SJSA1 (cell line): ENCODE results near the gene SMCO3. TPM values are rescaled to one million over a fixed set of nuclear protein-coding genes. Genes with fewer than 3 reads are reported as not detected.

Experiments used
- DNase-seq, 2 experiments: peaks; one replicate each; pipeline ENCODE4 v3.0.0-alpha.2; 2015 to 2020; ENCODE audit warnings: low spot score in 2 of 2, low read depth in 1 of 2
- H3K27ac ChIP-seq: fragments of 250-450 bp; sonication (Bioruptor Pico); 2 replicates; pipeline ENCODE4 v1.5.1; 2020; ENCODE audit warnings: mild to moderate bottlenecking, moderate library complexity
- H3K27me3 ChIP-seq: fragments of 250-450 bp; sonication (Bioruptor Pico); replicated peaks from 2 replicates; pipeline ENCODE4 v1.5.1; 2020; ENCODE audit warnings: mild to moderate bottlenecking, moderate library complexity
- H3K36me3 ChIP-seq: fragments of 250-450 bp; sonication (Bioruptor Pico); 2 replicates; pipeline ENCODE4 v1.5.1; 2020; ENCODE audit warnings: mild to moderate bottlenecking
- H3K4me1 ChIP-seq: fragments of 250-450 bp; sonication (Bioruptor Pico); replicated peaks from 2 replicates; pipeline ENCODE4 v1.6.1; 2021; ENCODE audit warnings: mild to moderate bottlenecking
- H3K4me3 ChIP-seq: fragments of 250-450 bp; sonication (Bioruptor Pico); 2 replicates; pipeline ENCODE4 v1.5.1; 2020; ENCODE audit warnings: mild to moderate bottlenecking
- H3K9me3 ChIP-seq: fragments of 250-450 bp; sonication (Bioruptor Pico); replicated peaks from 2 replicates; pipeline ENCODE4 v1.5.1; 2020; ENCODE audit warnings: mild to moderate bottlenecking
- total RNA-seq: library from RNA; depleted of rRNA; stranded (reverse); fragments of >200 nt; shearing (Covaris generic); gene quantifications from 2 replicates; pipeline ENCODE4 v1.2.3, GENCODE V29; 2014

Gene SMCO3
- total RNA-seq, 1 experiment from 2014 or later = 0.16 TPM

DNA sequence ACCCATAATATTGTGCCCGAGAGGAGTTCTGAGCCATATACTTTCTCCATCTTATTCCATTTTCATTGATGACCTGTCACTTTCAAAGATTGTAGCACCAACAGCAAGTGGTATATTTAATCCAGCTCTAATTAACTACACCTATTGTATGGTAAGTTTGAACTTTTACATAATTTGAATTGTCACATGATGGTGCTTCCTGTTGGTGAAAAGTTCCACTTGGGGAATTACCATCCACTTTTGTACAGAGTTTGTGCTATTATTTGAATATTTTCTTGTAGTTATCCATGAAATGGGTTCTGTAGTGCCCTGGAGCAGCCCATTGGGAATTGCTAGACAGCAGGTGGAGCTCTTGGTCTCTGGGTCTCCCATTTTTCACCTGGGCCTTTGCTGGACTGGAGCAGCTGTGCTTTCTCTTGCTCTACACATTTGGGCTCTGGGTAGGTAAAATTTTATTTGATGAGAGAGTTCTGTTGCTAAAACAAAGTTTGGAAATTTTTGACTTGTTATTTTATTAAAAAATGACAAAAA, 3.0 kb downstream of the SMCO3 start:
- H3K27me3 ChIP-seq = no peaks in the 10 kb centered on the region
- no peaks in the 10 kb centered on the region for H3K9me3 ChIP-seq
- H3K36me3 ChIP-seq = no peaks in the 10 kb centered on the region
- peak in 1 of 2 experiments; percentile 12 for DNase-seq
- H3K27ac ChIP-seq = no peak overlapping the region
- H3K4me3 ChIP-seq = no peak overlapping the region
- H3K4me1 ChIP-seq = no peaks in the 10 kb centered on the region

DNA sequence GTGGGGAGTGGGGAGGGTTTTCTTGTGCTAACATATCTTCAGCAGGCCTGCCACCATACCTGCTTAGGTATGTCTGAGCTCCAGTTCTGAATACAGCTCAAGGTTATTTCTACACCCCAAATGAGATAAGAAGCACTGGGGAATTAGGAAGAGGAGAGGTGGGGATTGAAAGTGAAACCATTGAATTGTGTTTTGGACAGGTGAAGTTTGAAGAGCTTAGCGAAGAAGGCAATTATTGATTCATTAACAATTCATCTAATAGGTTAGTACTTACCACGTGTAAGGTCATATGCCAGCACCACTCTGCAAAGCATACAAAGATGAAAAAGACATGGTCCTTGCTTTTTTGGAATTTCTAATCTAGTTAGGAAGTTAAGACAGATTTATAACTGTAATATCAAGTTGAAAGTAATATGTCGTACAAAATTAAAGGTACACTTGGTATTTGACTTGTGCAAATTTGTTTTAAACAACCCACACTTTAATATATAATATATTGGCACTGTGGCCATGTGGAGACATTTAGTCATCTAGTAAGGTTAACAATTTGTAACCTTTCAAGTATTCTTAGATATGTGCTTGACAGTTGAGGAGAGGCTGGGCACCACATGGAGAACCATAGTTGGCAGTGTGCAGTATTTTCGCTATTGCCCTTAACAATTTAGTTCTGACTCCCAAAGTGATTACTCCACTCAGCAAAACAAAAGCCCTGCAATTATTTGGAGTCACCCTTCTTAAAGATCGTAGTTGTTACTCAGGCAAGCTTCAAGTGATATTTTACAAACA, 3.6 kb downstream of the SMCO3 start:
- no peak for DNase-seq
- Histone ChIP-seq H3K36me3 (no peaks in the 10 kb centered on the region), H3K9me3 (no peaks in the 10 kb centered on the region), H3K27ac (no peak overlapping the region), H3K27me3 (no peaks in the 10 kb centered on the region), H3K4me1 (no peaks in the 10 kb centered on the region), H3K4me3 (no peak overlapping the region)

DNA sequence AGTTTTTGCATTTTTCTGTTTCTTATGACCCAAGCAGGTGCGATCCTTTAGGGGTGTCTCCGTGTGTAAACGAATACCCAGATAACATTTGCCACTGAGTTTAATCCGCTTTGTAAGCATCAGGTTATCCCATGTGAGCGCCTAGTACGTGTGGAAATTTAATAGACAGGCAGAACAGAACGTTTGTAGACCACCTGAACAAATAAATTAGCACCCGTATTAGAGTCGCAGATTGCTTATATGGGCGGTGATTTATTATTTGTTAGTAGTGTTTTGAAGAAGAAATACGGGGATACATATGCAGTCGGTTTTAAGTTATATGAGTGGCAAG, 10.2 kb downstream of the SMCO3 start:
- Histone ChIP-seq H3K4me1 (0 out of 2 replicates have a peak, but pooled peaks cover 4% of the 10 kb centered on the region), H3K27ac (peak overlapping the region; percentile 19), H3K36me3 (peaks cover 17% of the 10 kb centered on the region), H3K27me3 (no peaks in the 10 kb centered on the region), H3K4me3 (peak overlapping the region; percentile 78), H3K9me3 (no peaks in the 10 kb centered on the region)
- no peak for DNase-seq

DNA sequence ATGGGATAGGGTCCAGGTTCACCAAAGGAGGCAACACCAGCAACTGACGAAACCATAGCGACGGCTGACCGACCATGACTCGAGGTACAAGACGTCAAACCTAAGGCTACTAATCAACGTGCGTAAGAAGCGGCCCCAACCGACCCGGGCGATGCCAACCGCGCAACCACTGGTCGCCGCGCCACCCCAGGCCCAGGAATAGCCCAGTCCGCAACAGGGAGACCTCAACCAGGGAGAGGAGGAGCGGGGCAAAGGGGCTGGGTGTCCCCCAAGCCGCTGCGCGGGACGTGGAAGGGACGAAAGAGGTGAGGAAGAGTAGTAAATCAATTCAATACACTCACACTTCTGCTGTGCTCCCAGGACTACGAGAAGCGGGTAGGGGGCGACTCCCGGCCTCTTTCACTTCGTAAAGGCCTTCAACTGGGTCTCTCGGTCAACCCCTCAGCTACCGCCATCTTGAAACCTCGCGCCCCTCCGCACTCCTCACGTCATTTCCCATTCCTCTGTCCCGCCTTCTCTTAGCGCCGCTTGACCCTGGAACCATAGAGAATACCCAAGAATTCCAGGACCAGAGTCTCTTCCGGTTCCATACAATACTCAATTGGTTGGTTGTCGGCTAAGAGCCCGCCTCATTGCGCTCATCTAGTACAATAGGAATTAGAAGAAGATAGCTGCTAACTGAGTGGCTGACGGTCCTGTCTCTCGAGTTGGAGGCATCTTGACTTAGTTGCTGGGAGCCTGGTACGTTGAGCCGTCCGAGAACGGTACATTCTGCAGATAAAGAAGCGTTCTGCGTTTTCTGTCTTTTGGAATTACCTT, 10.8 kb downstream of the SMCO3 start, which contains the start of the genes C12orf60 and WBP11:
Gene C12orf60 (plus strand): TSS at position 660 of the 819 bp plus-strand sequence. CDS start 19,266 bp downstream, outside the sequence.
Gene WBP11 (minus strand): TSS at position 468 of the 819 bp plus-strand sequence. CDS start 2,095 bp downstream, outside the sequence.
- DNase-seq = peak; percentile 94 to 95
- H3K27me3 ChIP-seq = no peaks in the 10 kb centered on the region
- no peaks in the 10 kb centered on the region for H3K9me3 ChIP-seq
- peak within 1 kb of the TSS; percentile 78 for H3K4me3 ChIP-seq
- 0 out of 2 replicates have a peak, but pooled peaks cover 4% of the 10 kb centered on the region for H3K4me1 ChIP-seq
- H3K36me3 ChIP-seq = peaks cover 23% of the 10 kb centered on the region
- peak within 1 kb of the TSS; percentile 91 for H3K27ac ChIP-seq

- Histone ChIP-seq H3K27me3 (no peaks in the 10 kb centered on the region), H3K9me3 (no peaks in the 10 kb centered on the region), H3K36me3 (peaks cover 28% of the 10 kb centered on the region), H3K4me1 (0 out of 2 replicates have a peak, but pooled peaks cover 4% of the 10 kb centered on the region), H3K4me3 (peak overlapping the region; percentile 78), H3K27ac (peak overlapping the region; percentile 91)
- DNase-seq = no peak
These were observed 11.3 kb downstream of the SMCO3 start for GRCh38 chr12:14802721-14803010.

- Histone ChIP-seq H3K36me3 (peaks cover 32% of the 10 kb centered on the region), H3K4me1 (0 out of 2 replicates have a peak, but pooled peaks cover 4% of the 10 kb centered on the region), H3K9me3 (no peaks in the 10 kb centered on the region), H3K4me3 (peak overlapping the region; percentile 78), H3K27ac (no peak overlapping the region), H3K27me3 (no peaks in the 10 kb centered on the region)
- no peak for DNase-seq
These were observed 11.7 kb downstream of the SMCO3 start for GRCh38 chr12:14802247-14802646.

- Histone ChIP-seq H3K9me3 (no peaks in the 10 kb centered on the region), H3K4me1 (no peaks in the 10 kb centered on the region), H3K27ac (no peak overlapping the region), H3K27me3 (no peaks in the 10 kb centered on the region), H3K4me3 (no peak overlapping the region), H3K36me3 (peaks cover 85% of the 10 kb centered on the region)
- no peak for DNase-seq
These were observed 18.9 kb downstream of the SMCO3 start for GRCh38 chr12:14795028-14795448.

GRCh38 chr12:14785568-14785967, 28.4 kb downstream of the SMCO3 start:
- Histone ChIP-seq H3K36me3 (peaks cover 63% of the 10 kb centered on the region), H3K4me3 (no peak overlapping the region), H3K9me3 (no peaks in the 10 kb centered on the region), H3K27me3 (no peaks in the 10 kb centered on the region), H3K27ac (no peak overlapping the region), H3K4me1 (no peaks in the 10 kb centered on the region)
- no peak for DNase-seq

- no peak overlapping the region for H3K4me3 ChIP-seq
- no peak for DNase-seq
- no peak overlapping the region for H3K27ac ChIP-seq
- H3K27me3 ChIP-seq = no peaks in the 10 kb centered on the region
- H3K9me3 ChIP-seq = no peaks in the 10 kb centered on the region
- H3K36me3 ChIP-seq = peaks cover 52% of the 10 kb centered on the region
- no peaks in the 10 kb centered on the region for H3K4me1 ChIP-seq
These were observed 29.5 kb downstream of the SMCO3 start for GRCh38 chr12:14784471-14784870.

DNA sequence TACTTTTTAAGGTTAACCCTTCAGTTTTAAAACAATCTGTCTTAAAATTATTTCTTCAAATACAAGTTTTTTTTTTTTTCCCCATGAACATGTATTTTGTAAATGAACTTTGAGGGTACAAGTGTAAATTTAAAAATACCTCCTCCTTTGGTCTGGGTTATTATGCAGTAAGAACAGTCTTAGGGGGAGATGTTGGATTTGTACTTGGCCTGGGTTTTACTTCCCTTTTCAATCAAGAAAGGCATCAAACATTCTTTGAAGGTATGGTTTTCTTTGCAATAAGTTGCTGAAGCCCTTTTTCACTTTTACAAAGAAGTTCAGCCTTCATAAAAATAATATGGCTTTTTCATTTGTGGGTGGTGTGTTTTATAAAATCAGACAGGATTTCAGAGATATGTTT, 31.2 kb downstream of the SMCO3 start:
- peaks cover 35% of the 10 kb centered on the region for H3K36me3 ChIP-seq
- no peak overlapping the region for H3K4me3 ChIP-seq
- no peak overlapping the region for H3K27ac ChIP-seq
- no peak for DNase-seq
- no peaks in the 10 kb centered on the region for H3K4me1 ChIP-seq
- no peaks in the 10 kb centered on the region for H3K9me3 ChIP-seq
- H3K27me3 ChIP-seq = no peaks in the 10 kb centered on the region

DNA sequence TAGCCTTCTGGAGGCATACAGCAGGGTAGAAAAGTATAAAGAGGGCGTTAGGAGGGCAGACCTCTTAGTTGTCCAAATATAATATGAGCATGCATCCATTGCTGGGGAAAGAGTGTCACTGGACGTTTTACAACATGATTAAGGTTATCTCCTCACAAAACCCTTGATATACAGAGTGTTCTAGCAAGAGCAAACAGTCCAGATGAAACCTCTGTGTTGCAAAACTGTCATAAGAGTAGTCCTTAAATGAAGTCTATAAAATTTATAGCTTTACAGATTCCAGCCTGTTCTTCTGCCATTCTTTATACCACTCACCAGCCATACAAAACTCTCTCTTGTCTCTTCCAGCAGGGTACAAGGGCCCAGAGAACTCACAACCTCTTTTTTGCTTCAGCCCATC, 32.4 kb downstream of the SMCO3 start:
- Histone ChIP-seq H3K27ac (no peak overlapping the region), H3K27me3 (no peaks in the 10 kb centered on the region), H3K4me3 (no peak overlapping the region), H3K36me3 (peaks cover 23% of the 10 kb centered on the region), H3K4me1 (peaks cover 6% of the 10 kb centered on the region), H3K9me3 (no peaks in the 10 kb centered on the region)
- no peak for DNase-seq

- Histone ChIP-seq H3K27ac (no peak overlapping the region), H3K27me3 (no peaks in the 10 kb centered on the region)
These were observed 33.1 kb downstream of the SMCO3 start for GRCh38 chr12:14780859-14781258.

GRCh38 chr12:14779834-14780233, 34.1 kb downstream of the SMCO3 start:
- DNase-seq = no peak
- Histone ChIP-seq H3K4me1 (peaks cover 9% of the 10 kb centered on the region), H3K36me3 (peaks cover 8% of the 10 kb centered on the region), H3K9me3 (no peaks in the 10 kb centered on the region), H3K27me3 (no peaks in the 10 kb centered on the region), H3K4me3 (no peak overlapping the region), H3K27ac (no peak overlapping the region)

More at GRCh38 chr12:14780859-14781258, 33.1 kb downstream of the SMCO3 start:
- no peaks in the 10 kb centered on the region for H3K9me3 ChIP-seq
- H3K4me1 ChIP-seq = peaks cover 6% of the 10 kb centered on the region
- no peak for DNase-seq
- H3K36me3 ChIP-seq = peaks cover 18% of the 10 kb centered on the region
- no peak overlapping the region for H3K4me3 ChIP-seq

- Histone ChIP-seq H3K4me3 (no peak overlapping the region), H3K27ac (no peak overlapping the region), H3K4me1 (peaks cover 9% of the 10 kb centered on the region), H3K9me3 (no peaks in the 10 kb centered on the region), H3K27me3 (no peaks in the 10 kb centered on the region), H3K36me3 (no peaks in the 10 kb centered on the region)
- DNase-seq = peak in 1 of 2 experiments; percentile 12
These were observed 36.7 kb downstream of the SMCO3 start for GRCh38 chr12:14777271-14777670.
